Suppressor macrophage treated with lipopolysaccharide for 4 hours (primary cell): ENCODE results near the gene ZFAND2B.

Source experiments
- DNase-seq: peaks from one replicate; pipeline ENCODE4 v3.0.0-alpha.2; 2020

ZFAND2B gene

GRCh38 chr2:219223831-219224610 lies 17.4 kb downstream of the ZFAND2B start:
- no peak for DNase-seq

DNA sequence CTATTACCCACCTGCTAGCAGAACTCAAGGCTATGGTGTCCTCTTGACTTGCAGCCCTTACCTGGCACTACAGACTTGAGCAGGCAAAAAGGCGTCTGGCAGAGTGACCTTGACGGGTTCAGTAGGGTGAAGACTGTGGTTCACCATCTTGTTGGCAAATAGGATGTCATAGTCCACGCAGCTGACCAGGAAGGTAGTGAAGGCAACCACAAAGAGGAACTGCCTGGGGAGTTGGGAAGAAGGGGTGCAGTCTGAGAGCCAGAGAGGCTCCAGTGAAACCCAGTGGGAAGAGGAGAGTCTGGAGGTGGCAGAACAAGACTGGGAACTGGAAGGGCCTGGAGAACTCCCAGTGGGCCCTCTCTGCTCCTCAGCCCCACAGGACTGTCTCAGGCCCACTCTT lies 18.8 kb downstream of the ZFAND2B start:
- DNase-seq = peak; percentile 52

DNA sequence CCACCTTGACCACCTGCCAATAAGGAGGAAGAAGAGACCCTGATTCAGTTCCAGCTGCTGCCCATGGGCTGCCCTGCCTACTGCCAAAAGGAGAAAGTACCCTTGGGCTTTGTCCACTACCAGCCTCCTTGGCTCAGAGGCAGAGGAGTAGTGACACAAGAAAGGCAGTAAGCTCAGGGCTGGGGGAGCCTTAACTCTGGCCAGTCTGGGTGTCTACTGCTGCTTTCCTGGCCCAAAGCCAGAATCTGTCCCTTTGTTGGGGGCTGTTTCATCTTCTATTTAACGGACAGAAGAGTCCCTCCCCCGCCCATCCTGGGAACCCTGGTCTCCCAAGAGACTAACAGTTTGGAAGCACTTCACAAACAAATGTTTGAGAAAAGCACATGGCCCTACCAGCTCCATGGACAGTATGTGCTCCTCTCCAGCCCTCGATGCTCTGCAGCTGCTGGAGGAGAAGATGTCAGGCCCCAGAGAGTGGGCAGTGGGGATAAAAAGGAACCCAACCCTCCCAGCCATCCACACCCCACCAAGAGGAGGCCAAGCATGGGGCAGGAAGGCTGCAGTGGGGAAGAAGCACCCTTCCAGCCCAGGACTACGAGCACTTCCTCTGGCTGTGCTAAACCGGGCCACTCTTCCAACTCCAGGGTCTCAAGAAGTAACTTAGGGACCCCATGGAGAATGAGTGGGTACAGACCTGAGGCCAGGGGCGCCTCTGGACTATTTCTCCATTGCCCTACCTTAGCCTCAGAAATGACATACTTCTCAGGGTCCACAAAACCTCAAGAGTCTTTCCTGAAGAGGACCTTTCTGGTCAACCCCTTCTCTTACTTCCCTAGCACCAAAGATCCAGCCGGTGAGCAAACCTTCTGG lies 21.7 kb downstream of the ZFAND2B start:
- no peak for DNase-seq

GRCh38 chr2:219228911-219229304 lies 22.3 kb downstream of the ZFAND2B start:
- no peak for DNase-seq

- DNase-seq = peak; percentile 100
These were observed 22.9 kb downstream of the ZFAND2B start, which contains the start of the genes ANKZF1 and ATG9A for GRCh38 chr2:219229305-219230058. Gene ANKZF1 (plus strand): TSS chr2:219229806. CDS start chr2:219230258, 452 bp downstream. Gene ATG9A (minus strand): TSS chr2:219229636. CDS start chr2:219228024, 1,612 bp downstream.

GRCh38 chr2:219230059-219230540 lies 23.5 kb downstream of the ZFAND2B start:
- peak; percentile 81 for DNase-seq

DNA sequence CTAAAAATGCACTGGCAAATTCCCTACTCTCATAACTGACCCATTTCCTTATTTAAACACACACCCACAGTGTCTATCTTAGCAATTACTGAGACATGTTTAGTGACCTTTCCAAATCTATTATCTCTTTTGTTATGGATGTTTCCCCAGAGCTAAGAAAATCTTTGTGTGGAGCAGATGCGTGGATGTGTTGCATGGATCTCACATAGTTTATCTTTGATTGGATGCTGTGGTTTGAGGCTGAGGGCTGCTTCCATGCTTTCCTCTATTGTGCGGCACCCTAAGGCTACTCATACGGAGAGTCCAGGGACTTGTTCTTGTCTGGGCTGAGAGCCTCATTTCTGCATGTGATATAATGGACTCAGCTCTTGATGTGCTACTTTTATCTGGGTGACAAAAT lies 27.7 kb downstream of the ZFAND2B start:
- DNase-seq = no peak

DNA sequence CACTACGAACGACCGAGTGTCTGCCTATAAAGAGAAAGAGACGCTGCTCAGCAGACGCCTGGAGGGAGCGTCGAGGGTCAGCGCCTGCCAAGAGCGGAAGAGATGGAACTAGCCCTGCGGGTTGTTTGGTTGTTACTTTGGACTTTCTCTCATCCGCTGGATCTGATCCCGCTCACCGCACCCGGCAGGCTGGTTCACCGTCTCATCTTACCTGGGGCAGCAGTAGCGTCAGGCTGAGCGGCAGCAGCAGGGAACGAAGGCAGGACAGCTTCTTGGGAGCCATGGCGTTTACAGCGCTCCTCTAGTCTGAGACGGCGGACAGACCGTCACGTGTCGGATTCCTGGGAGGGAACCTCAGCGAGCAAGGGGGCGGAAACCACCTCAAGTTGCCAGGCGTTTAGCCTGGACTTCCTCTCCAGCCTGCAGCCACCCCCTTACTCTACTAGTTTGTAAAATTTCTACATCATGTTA lies 36.7 kb downstream of the ZFAND2B start:
- peak; percentile 56 for DNase-seq

DNA sequence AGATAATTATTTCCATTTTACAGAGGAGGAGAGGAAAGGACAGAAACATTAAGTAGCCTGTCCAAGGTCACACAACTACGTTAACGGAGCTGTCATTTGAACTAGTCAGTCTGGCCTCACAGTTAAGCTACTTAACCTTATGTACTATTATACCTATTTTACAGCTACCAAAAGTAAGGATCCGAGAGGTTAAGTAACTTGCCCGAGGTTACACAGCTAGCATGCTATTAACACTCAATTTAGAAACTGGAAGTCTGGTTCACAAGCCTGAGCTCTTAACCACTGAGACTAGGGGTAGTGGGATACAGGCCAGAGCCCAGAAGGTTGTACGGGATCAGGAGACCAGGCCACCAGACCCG lies 38.2 kb downstream of the ZFAND2B start:
- peak; percentile 6 for DNase-seq

DNA sequence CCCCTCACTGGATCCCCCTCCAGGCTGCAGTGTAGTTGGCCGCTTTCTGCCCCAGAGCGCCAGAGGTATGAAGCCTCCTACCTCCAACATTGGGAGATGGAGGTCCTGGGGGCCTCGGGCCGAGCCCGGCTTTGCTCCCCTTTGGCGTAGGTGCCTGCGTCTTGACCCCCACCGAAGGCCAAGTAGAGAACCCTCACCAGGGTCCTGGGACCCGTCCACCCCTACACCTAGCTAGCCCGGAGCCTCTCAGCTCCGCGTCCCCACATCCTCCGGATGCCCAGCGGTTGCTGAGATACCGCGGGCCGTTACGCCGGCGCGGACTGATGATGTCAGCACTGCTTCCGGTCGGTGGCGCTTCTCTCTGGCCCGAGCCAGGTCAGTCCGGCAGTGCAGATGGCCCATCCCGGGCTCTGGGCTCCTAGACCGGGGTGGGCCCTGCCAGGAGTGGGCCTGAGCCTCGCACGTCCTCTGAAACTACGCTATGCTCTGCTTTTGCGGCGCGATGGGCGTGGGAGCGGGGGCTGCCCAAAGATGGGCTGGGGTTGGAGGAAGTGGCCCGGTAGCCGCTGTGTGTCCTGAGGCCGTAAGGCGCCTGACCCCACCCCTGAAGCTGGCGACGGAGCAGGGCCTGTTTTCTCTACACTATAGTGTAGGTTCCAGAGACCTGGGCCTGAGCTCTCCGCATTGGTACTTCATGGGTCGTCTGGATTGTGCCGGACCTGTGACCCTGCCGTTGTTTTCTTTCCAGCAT lies 38.7 kb downstream of the ZFAND2B start, which contains the start of the genes GLB1L and STK16:
GLB1L (minus strand) TSS at position 297 of the 751 bp plus-strand sequence. CDS start 1,871 bp downstream, outside the sequence.
STK16 (plus strand) TSS at position 332 of the 751 bp plus-strand sequence. CDS start 521 bp downstream, outside the sequence.
- peak; percentile 95 for DNase-seq

GRCh38 chr2:219245899-219246230 lies 39.3 kb downstream of the ZFAND2B start:
- DNase-seq = no peak

DNA sequence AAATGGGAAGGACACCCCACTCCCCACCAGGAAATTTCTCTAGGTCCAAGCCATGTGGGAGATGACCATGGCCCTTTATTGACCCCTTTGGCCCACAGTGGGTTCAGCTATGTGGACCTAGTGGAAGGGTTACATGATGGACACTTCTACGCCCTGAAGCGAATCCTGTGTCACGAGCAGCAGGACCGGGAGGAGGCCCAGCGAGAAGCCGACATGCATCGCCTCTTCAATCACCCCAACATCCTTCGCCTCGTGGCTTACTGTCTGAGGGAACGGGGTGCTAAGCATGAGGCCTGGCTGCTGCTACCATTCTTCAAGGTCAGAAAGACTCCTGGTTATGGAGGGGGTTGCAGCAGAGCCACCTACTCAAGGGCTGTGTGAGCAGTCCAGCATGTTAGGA lies 40.0 kb downstream of the ZFAND2B start:
- no peak for DNase-seq

DNA sequence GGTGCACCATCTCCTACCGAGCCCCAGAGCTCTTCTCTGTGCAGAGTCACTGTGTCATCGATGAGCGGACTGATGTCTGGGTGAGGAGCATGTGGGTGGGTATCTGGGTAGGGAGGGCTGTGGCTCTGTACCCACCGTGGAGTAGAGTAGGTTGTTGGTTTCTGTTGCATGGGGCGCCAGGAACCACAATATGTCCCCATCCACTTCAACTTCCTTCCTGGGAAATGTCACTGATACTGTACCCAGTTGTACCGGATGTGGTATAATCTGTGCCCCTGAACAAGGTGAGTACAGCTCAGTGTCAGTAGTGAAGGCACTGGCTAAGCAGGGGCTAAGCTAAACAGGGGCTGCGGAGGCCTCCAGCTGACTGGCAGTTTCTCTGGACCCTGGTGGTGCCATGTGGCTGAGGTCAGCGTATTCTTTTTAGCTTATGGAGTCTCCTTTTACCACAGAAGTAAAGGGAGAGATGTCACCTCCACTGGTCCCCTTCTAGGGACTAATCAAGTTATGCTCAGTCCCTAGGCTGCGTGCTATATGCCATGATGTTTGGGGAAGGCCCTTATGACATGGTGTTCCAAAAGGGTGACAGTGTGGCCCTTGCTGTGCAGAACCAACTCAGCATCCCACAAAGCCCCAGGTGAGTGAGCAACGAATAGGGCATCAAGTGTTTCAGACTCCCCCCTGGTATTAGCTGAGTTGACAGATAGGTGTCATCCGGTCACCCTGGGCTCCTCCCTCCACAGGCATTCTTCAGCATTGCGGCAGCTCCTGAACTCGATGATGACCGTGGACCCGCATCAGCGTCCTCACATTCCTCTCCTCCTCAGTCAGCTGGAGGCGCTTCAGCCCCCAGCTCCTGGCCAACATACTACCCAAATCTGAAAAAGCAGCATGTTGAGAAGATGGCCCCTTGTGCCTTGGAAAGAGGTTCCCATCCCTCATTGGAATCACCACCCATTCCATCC lies 41.4 kb downstream of the ZFAND2B start:
- no peak for DNase-seq

DNA sequence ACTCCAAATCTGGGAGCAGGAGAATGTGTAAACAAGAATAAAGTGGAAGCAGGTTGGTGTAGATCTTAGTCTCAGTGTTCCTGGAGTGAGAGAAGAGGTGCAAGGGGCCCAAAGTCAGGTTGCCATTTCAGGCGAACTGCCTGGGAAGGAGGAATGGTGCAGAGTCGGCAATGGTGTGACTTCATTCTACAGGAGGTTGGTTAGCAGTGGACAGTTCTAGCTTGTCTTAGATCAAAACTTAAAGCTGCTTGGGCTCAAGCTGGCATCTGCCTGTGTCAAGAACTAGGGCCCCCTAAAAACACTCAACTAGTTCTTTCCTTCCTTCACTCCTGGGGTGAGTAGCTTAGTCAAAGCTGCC lies 42.2 kb downstream of the ZFAND2B start:
- no peak for DNase-seq

- no peak for DNase-seq
These were observed 42.8 kb downstream of the ZFAND2B start for GRCh38 chr2:219249203-219249980.

GRCh38 chr2:219250049-219250781 lies 43.6 kb downstream of the ZFAND2B start:
- no peak for DNase-seq

GRCh38 chr2:219251656-219252055 lies 45.1 kb downstream of the ZFAND2B start:
- DNase-seq = no peak

DNA sequence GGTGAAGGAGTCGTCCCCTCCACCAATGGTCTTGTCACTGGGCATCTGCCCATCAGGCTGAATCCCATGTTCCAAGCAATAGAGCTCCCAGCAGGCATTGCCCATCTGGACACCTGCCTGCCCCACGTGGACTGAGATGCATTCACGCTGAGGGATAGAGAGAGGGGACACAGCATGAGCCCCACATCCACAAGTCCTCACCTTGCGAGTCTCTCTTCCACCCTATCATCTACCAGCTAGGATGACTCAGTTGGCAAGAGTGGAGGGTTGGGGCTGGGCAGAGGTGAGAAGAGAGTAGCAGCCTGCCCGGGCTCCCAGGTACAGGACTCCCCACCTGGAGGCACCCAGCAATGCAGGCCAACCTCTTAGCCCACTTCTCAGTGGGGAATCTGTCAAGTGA lies 45.5 kb downstream of the ZFAND2B start:
- DNase-seq = no peak

- no peak for DNase-seq
These were observed 46.0 kb downstream of the ZFAND2B start for GRCh38 chr2:219252570-219252899.
